A172 (cell line): ENCODE results near the gene DYNLRB2. TPM values are rescaled to one million over a fixed set of nuclear protein-coding genes. Genes with fewer than 3 reads are reported as not detected.
A peak's percentile ranks its signal among the peaks of the same experiment; 100 is the strongest.

Source experiments
- DNase-seq: peaks from one replicate; pipeline ENCODE4 v3.0.0-alpha.2; 2015; ENCODE audit warnings: low spot score
- total RNA-seq: library from RNA; depleted of rRNA; stranded (reverse); fragments of >200 nt; shearing (Covaris generic); gene quantifications from 2 replicates; pipeline ENCODE4 v1.2.3, GENCODE V29; 2014; rRNA removed

The DYNLRB2 gene
- not detected in 2 replicates for total RNA-seq

- DNase-seq, result peak; percentile 80
Measured at GRCh38 chr16:80540516-80541305, at the start of gene DYNLRB2. DYNLRB2 (plus strand) TSS chr16:80540993; CDS start chr16:80541077, 84 bp downstream.

DNA sequence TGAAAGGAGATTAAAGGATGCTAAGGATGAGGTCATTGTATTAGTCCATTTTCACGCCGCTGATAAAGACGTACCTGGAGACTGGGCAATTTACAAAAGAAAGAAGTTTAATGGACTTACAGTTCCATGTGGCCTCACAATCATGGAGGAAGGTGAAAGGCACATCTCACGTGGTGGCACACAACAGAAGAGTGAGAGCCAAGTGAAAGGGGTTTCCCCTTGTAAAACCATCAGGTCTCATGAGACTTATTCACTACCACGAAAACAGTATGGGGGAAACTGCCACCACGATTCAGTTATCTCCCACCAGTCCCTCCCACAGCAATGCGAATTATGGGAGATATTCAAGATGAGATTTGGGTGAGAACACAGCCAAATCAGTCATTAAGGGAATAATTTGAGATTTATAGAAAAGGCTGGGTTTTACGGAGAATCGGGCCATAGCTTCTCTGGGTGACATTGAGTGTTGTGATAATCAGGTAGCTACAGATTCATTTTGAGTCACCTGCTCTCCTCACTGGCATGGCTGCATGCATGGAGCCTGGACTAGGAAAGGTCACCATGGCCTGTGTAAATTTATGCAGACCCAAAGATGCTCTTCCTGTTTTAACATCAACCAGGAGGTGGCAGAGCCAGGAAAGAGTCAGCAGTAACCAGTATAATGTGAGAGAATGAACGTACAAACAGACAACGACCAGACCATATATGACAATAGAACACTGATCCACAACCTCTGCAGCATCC lies 40.5 kb upstream of the DYNLRB2 start:
- no peak for DNase-seq

DNA sequence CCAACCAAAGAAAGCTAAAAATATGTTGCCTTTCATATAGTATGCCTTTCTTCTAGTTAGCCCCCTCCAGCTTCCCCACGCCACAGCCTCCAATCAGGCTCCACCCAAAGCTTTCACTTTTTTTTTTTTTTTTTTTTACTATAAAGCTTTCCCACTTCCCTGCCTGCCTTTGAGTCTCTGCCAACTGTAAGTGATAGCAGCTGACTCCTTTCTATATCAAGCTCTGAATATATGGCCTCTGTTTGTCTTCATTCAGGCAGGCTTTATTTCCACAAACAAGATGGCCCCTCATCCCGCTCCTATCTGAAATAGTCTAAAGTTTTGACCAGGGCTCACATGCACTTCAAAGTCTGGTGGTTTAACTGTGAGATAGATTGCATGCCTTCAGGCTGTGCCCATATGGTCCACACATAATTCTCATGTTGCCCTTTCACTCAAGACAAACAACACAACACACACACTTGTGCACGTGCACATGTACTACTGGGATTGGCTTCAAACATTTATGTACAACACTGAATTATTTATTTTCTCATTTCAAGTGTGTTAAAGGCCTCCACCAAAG lies 39.8 kb upstream of the DYNLRB2 start:
- no peak for DNase-seq

- DNase-seq, result no peak
Measured at GRCh38 chr16:80503107-80503506, 37.7 kb upstream of the DYNLRB2 start.

DNA sequence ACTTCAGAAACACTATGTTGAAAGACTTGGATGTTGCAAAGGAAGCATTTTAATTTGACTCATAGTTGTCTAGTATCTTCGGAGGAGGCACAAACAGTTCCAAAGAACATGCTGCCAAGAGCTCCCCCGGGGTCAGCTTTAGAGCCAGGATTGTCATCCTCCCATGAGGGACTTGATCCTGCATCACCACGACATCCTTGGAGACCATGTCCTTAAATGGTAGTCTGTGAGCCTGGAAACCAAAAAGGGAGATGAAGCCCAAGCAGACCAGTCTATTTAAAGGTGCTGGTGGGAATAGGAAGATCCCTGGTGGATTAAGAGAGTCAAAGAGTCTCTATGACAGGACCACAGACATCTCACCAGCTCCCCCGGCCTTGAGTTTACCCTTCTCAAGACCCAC lies 33.3 kb upstream of the DYNLRB2 start:
- DNase-seq, result no peak

GRCh38 chr16:80509872-80510271 lies 30.9 kb upstream of the DYNLRB2 start:
- DNase-seq, result no peak

GRCh38 chr16:80511824-80512592 lies 28.8 kb upstream of the DYNLRB2 start:
- no peak for DNase-seq

DNA sequence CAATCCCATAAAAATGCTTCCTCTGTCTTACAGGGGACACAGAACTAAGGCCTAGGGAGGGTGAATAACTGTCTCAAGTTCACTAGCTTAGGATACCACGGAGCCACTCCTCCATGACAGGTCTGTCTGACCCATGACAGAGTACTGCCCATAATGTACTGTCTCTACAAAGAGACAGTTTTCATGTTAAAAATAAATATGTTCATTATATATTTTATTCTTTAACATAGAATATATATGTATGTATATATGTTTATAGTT lies 28.3 kb upstream of the DYNLRB2 start:
- no peak for DNase-seq

GRCh38 chr16:80515374-80515773 lies 25.4 kb upstream of the DYNLRB2 start:
- no peak for DNase-seq

GRCh38 chr16:80517846-80518245 lies 22.9 kb upstream of the DYNLRB2 start:
- DNase-seq, result no peak

GRCh38 chr16:80518436-80518835 lies 22.4 kb upstream of the DYNLRB2 start:
- DNase-seq, result no peak

DNA sequence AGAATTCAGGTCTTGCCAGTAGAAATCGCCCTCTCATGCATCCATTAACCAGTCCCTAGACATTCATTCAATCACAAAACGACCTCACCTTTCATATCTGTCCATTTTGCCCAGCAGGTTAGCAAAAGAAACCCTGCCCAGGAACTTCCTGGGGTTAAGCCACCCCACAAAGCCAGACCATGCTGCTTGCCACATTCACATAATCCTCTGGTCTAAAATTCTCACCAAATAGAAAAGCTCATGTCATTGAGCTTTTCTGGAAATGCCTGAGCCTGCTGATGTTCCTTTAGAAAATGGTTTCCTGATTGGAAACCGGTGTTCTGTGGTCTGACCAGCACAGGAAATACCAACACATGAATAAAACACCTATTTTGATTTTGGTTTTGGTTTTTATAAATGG lies 21.6 kb upstream of the DYNLRB2 start:
- DNase-seq, result no peak

DNA sequence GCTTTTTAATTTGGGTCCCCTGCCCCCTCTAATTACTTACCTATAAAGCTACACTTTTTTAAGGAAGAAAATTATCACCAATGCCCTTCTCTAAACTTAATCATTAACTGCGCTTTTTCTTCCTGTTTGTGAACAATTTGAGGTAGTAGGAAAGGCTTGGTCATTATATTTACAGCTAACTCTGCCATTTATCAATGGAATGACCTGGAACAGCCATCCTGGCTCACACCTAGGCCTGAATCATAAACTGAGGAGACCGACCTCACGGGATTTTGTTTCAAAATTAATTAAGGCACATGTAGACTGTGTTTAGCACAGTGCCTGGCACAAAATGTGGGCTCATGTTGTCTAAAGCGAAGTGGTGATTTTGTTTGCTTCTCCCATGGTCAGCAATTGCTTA lies 15.4 kb upstream of the DYNLRB2 start:
- DNase-seq, result no peak

DNA sequence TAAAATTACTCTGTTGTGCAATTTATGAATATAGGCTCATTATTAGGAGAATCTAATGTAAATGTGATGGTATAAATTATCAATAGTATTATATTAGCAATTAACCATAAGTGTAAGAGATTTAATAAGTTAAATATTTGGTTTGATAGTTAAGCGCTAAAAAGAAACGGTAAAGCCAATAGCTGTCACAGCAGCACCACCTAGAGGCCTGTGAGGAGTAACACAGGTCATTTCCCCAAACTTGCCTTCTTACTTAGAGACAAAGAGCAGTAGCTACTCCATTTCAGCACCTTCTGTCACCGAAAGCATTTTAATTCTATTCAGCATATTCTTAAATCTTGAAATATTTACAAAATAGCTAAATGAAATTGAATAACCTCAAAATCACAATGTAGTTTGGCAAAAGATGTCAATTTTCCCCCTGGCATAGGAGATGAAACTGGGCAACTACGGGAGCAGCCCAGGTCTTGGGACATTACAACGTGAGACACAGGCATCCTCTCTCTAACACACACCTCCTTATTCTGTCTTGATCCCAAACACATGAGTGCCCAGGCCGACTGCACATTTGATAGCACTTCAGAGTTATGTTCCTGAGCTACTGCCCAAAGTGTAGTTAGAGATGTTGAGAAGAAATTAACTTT lies 14.3 kb upstream of the DYNLRB2 start:
- peak; percentile 63 for DNase-seq

DNA sequence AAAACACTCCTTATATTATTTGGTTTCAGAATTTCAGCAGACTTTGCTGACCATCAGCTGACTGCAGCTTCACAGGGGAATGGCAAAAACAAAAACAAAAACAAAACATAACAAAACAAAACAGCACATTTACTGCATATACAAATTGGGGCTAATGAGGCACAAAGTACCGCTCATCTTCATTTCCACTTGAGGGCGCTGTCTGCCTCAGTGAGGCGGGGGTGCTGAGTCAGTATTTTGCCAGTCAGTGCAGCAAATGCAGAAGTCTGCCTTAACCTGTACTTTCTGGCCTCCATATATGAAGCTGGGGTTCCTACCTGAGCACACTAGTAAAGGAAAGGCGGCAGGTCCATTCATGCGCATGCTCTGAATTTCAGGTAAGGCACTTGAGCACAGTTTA lies 13.5 kb upstream of the DYNLRB2 start:
- DNase-seq, result peak; percentile 37

- DNase-seq, result no peak
Measured at GRCh38 chr16:80530479-80530878, 10.3 kb upstream of the DYNLRB2 start.

DNA sequence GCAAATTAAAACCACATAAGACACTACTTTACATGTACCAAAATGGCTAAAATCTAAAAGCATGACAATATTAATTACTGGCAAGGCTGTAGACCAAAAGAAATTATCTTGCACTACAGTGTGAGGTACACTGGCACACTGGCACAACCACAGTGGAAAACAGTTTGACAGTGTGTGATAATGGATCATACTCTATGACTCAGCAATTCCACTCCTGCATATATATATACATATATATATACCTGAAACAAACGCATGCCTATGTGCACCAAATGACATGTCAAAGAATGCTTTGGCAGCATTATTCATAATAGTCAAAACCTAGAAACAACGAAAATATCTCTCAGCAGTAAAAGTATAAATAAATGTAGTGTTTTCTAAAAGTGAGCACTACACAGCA lies 4.6 kb upstream of the DYNLRB2 start:
- no peak for DNase-seq

DNA sequence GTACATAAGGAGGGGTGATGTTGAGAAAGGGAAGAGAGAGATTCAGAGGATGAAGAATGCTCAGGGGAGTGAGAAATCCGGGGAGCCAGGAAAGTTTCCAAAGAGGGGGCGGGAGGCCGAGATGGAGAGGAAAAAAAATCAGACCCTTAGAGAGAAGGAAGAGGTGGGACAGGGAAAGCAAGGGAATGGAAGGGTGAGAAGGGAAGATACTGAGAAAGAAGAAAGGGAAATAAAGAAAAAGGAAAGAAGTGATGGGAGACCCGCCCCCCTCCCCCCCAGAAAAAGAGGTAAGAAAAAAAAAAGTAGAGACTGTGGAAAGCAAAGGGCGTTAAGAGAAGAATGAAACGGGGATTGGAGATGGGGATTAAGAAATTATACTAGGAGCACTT lies 507 bp downstream of the DYNLRB2 start:
- no peak for DNase-seq

DNA sequence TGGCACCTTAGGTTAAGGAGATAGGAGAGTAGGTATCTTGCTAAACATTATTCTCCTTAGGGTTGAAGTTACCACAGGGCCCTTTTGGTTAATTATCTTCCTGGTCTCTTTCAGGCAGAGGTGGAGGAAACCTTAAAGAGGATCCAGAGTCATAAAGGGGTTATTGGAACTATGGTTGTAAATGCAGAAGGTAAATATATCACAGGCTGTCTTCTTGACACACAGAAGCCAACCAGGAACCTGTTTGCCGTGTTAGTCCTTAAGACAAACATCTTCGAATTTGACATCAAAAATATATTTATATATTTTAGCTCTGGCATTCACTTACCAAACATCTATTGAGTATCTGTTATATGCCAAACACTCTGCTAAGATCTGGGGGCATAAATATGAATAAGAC lies 2.4 kb downstream of the DYNLRB2 start:
- DNase-seq, result no peak

- DNase-seq, result no peak
Measured at GRCh38 chr16:80544326-80544725, 3.5 kb downstream of the DYNLRB2 start.

GRCh38 chr16:80546249-80546648 lies 5.5 kb downstream of the DYNLRB2 start:
- DNase-seq, result no peak

DNA sequence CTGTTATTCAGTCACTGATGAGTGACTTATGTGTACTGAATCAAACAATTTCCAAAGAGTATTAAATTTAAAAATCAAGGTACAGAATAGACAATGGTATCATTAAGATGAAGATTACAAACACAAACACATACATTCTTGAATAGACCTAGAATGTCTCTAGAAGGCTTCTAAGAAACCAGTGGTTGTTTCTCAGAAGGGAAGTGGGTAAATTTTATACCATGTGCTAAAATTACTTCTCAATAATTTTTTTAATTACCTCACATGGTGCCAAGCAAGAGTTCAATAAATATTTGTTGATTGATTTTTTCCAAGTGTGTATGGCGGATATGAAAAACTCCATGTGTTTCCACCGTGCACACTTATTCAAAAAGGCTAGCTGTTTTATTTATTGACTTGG lies 6.4 kb downstream of the DYNLRB2 start:
- DNase-seq, result no peak
